ENCODE data around the gene EHD3. TPM values are rescaled to one million over a fixed set of nuclear protein-coding genes. Genes with fewer than 3 reads are reported as not detected.

The EHD3 gene
- total RNA-seq, 1 donor from 2014 or later = 40.3 TPM

GRCh38 chr2:31304816-31305215, 70.9 kb downstream of the EHD3 start:
- Mint-ChIP-seq H3K27me3 (peaks cover 1% of the 10 kb centered on the region), H3K4me1 (no peaks in the 10 kb centered on the region), H3K4me3 (no peak overlapping the region), H3K9me3 (peaks cover 6% of the 10 kb centered on the region), H3K27ac (no peak overlapping the region), H3K36me3 (ENCODE audit: low read depth) (no peaks in the 10 kb centered on the region)
- DNase-seq (no peak), ATAC-seq (ENCODE audit: low read depth) (no peak)
- intact Hi-C loops (cut with micrococcal nuclease) = no loop called here
- ChIA-PET POLR2A (interaction anchor here (1.2 kb wide), 1 partner anchor 48 kb away, joined by 3 read pairs; no protein-coding TSS in a partner anchor), CTCF (no interaction called here)
- TF ChIP-seq CTCF (IDR thresholded peaks at IDR 0.05) = no peak

- peaks cover 12% of the 10 kb centered on the region for H3K9me3 Mint-ChIP-seq
- CTCF ChIA-PET = interaction anchor here (1.4 kb wide), 1 partner anchor 143 kb away, joined by 4 read pairs; no protein-coding TSS in a partner anchor
These were observed 78.9 kb downstream of the EHD3 start for GRCh38 chr2:31312898-31313297.

GRCh38 chr2:31314761-31315160, 80.8 kb downstream of the EHD3 start:
- intact Hi-C loops (cut with micrococcal nuclease) = loop anchor here (5.0 kb wide), 1 partner anchor 177 kb away; the partner anchor contains the start of gene GALNT14
- Mint-ChIP-seq H3K4me3 (no peak overlapping the region), H3K27ac (no peak overlapping the region), H3K27me3 (peaks cover 5% of the 10 kb centered on the region), H3K36me3 (ENCODE audit: low read depth) (no peaks in the 10 kb centered on the region), H3K4me1 (peaks cover 29% of the 10 kb centered on the region), H3K9me3 (peaks cover 7% of the 10 kb centered on the region)
- CTCF ChIA-PET = no interaction called here
- no peak for ATAC-seq (ENCODE audit: low read depth)
- POLR2A ChIA-PET = no interaction called here
- no peak for DNase-seq
- TF ChIP-seq CTCF (IDR thresholded peaks at IDR 0.05) = no peak

More at GRCh38 chr2:31312898-31313297, 78.9 kb downstream of the EHD3 start:
- TF ChIP-seq CTCF (IDR thresholded peaks at IDR 0.05) = no peak
- Mint-ChIP-seq H3K4me1 (peaks cover 11% of the 10 kb centered on the region), H3K36me3 (ENCODE audit: low read depth) (no peaks in the 10 kb centered on the region), H3K27me3 (peaks cover 6% of the 10 kb centered on the region), H3K4me3 (no peak overlapping the region), H3K27ac (no peak overlapping the region)
- DNase-seq (no peak), ATAC-seq (ENCODE audit: low read depth) (no peak)
- POLR2A ChIA-PET = no interaction called here
- intact Hi-C loops (cut with micrococcal nuclease) = no loop called here

GRCh38 chr2:31317396-31317795, 83.4 kb downstream of the EHD3 start:
- H3K36me3 Mint-ChIP-seq (ENCODE audit: low read depth) = no peaks in the 10 kb centered on the region
- H3K4me1 Mint-ChIP-seq = peaks cover 39% of the 10 kb centered on the region
- ATAC-seq (ENCODE audit: low read depth) = no peak
- ChIA-PET CTCF (no interaction called here), POLR2A (no interaction called here)
- H3K27ac Mint-ChIP-seq = no peak overlapping the region
- intact Hi-C loops (cut with micrococcal nuclease) = loop anchor here (5.0 kb wide), 1 partner anchor 180 kb away; the partner anchor contains the start of gene GALNT14
- no peak for TF ChIP-seq CTCF (IDR thresholded peaks at IDR 0.05)
- no peaks in the 10 kb centered on the region for H3K27me3 Mint-ChIP-seq
- H3K4me3 Mint-ChIP-seq = no peak overlapping the region
- no peak for DNase-seq
- H3K9me3 Mint-ChIP-seq = no peaks in the 10 kb centered on the region

- intact Hi-C loops (cut with micrococcal nuclease) = loop anchor here (1.0 to 5.0 kb wide), 4 partner anchors 62 to 1172 kb away; partner anchors contain the start of genes GALNT14 and YPEL5
- Mint-ChIP-seq H3K4me3 (peak overlapping the region; percentile 66), H3K9me3 (no peaks in the 10 kb centered on the region), H3K27me3 (no peaks in the 10 kb centered on the region), H3K27ac (peak overlapping the region; percentile 83), H3K36me3 (ENCODE audit: low read depth) (no peaks in the 10 kb centered on the region), H3K4me1 (peaks cover 51% of the 10 kb centered on the region)
- ATAC-seq (ENCODE audit: low read depth) (peak; percentile 97), DNase-seq (peak; percentile 60)
- ChIA-PET POLR2A (interaction anchor here (0.6 to 2.1 kb wide), 11 partner anchors 12 to 1172 kb away, joined by 3 to 12 read pairs (median 6); partner anchors contain the start of genes SLC30A6 and YPEL5), CTCF (interaction anchor here (1.0 to 1.4 kb wide), 3 partner anchors 14 to 607 kb away, joined by 3 to 7 read pairs (median 5); no protein-coding TSS in a partner anchor)
- no peak for TF ChIP-seq CTCF (IDR thresholded peaks at IDR 0.05)
These were observed 84.7 kb downstream of the EHD3 start for GRCh38 chr2:31318361-31319336.
